T-helper 1 cell treated with Interleukin-12 subunit alpha and Interleukin-12 subunit beta and Interleukin-4 antibody, amounts not matched to agents 30 μg/mL and 1 μg/mL, for 36 hours (primary cell): ENCODE results near the gene BASP1.

Source experiments
- H3K27ac Mint-ChIP-seq: one replicate; pipeline ENCODE4 v1.8.0; 2021; ENCODE audit warnings: mild to moderate bottlenecking, mixed read lengths
- H3K27me3 Mint-ChIP-seq: one replicate; pipeline ENCODE4 v1.8.0; 2021; ENCODE audit warnings: low read depth, mixed read lengths
- H3K36me3 Mint-ChIP-seq: one replicate; pipeline ENCODE4 v1.8.0; 2021; ENCODE audit warnings: low read depth, mixed read lengths
- H3K4me1 Mint-ChIP-seq: one replicate; pipeline ENCODE4 v1.8.0; 2021; ENCODE audit warnings: low read depth, mixed read lengths
- H3K4me3 Mint-ChIP-seq: one replicate; pipeline ENCODE4 v1.8.0; 2021; ENCODE audit warnings: mild to moderate bottlenecking, moderate library complexity, mixed read lengths
- H3K9me3 Mint-ChIP-seq: one replicate; pipeline ENCODE4 v1.8.0; 2021; ENCODE audit warnings: mixed read lengths

The BASP1 gene

GRCh38 chr5:17212996-17213395, 4.4 kb upstream of the BASP1 start:
- no peak overlapping the region for H3K27ac Mint-ChIP-seq
- H3K36me3 Mint-ChIP-seq, result no peaks in the 10 kb centered on the region
- peaks cover 28% of the 10 kb centered on the region for H3K27me3 Mint-ChIP-seq
- H3K4me3 Mint-ChIP-seq, result no peak overlapping the region
- H3K9me3 Mint-ChIP-seq, result no peaks in the 10 kb centered on the region
- H3K4me1 Mint-ChIP-seq, result peaks cover 4% of the 10 kb centered on the region

GRCh38 chr5:17213938-17214337, 3.5 kb upstream of the BASP1 start:
- Mint-ChIP-seq H3K27ac (no peak overlapping the region), H3K27me3 (peaks cover 31% of the 10 kb centered on the region), H3K9me3 (no peaks in the 10 kb centered on the region), H3K36me3 (no peaks in the 10 kb centered on the region), H3K4me3 (no peak overlapping the region), H3K4me1 (peaks cover 4% of the 10 kb centered on the region)

DNA sequence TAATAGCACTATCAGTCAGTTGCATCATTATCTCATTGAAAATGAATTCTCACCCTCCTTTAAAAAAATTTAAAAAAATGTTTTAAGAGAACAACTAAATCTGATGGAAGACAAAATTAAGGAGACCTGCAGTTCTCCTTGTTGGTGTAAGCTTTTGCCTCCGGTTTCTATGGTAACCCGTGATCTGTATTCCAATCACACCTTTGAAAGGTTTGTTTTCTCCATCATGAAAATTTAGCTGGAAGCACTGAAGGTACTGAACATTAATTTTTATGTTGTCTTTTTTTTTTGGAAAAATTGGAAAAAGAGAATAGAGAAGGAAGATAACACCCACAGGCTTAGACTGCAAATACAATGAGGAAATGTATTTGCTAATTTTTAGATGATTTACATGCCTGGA, 2.5 kb upstream of the BASP1 start:
- H3K27ac Mint-ChIP-seq, result no peak overlapping the region
- H3K36me3 Mint-ChIP-seq, result no peaks in the 10 kb centered on the region
- H3K4me3 Mint-ChIP-seq, result no peak overlapping the region
- H3K27me3 Mint-ChIP-seq, result peaks cover 38% of the 10 kb centered on the region
- H3K9me3 Mint-ChIP-seq, result no peaks in the 10 kb centered on the region
- H3K4me1 Mint-ChIP-seq, result peaks cover 4% of the 10 kb centered on the region

DNA sequence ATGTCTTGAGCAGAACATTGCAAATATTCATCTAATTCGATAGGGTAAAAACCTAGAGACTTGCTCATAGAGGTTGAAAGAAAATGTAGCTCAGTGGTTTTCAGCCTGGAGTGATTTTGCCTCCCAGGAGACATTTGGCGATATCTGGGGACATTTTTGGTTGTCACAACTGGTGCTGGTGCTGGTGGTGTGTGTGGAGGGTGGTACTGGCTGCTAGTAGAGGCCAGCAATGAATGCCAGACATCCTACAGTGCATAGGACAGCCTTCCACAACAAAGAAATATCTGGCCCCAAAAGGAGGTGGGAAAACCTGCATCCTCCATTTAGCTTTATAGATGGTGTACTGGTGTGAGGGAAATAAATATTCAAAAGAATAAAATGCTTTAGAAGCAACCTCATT, 2.1 kb upstream of the BASP1 start:
- Mint-ChIP-seq H3K4me1 (peaks cover 4% of the 10 kb centered on the region), H3K36me3 (no peaks in the 10 kb centered on the region), H3K27ac (no peak overlapping the region), H3K4me3 (no peak overlapping the region), H3K9me3 (no peaks in the 10 kb centered on the region), H3K27me3 (peaks cover 42% of the 10 kb centered on the region)

- H3K4me3 Mint-ChIP-seq, result peak overlapping the region; percentile 23
- H3K27ac Mint-ChIP-seq, result no peak overlapping the region
- peaks cover 4% of the 10 kb centered on the region for H3K4me1 Mint-ChIP-seq
- H3K9me3 Mint-ChIP-seq, result no peaks in the 10 kb centered on the region
- peaks cover 42% of the 10 kb centered on the region for H3K27me3 Mint-ChIP-seq
- H3K36me3 Mint-ChIP-seq, result no peaks in the 10 kb centered on the region
These were observed 1.1 kb upstream of the BASP1 start for GRCh38 chr5:17216176-17216973.

DNA sequence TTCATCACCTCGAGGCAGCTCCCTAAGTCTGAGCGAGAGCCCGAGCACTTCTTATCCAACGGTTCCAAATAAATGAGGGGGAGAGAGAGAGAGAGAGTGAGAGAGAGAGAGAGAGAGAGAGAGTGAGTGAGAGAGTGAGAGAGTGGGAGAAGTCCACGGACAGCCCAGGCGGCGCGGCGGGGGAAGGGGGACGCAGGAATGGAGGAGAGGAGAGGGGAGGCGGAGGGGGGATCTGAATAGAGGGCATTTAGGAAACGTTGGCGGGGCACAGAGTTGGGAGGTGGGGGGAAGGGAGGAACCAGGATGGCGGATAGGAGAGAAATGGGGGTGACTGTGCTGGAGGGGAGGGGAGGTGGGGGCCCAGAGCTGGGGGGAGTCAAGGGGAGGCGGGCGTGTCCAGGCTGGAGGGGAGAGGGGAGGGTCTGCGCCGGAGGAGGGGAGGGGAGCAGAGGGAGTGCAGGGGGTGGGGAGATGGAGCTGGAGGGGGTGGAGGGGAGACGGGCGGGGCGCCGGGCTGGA, 398 bp upstream of the BASP1 start:
- Mint-ChIP-seq H3K27me3 (peaks cover 42% of the 10 kb centered on the region), H3K4me3 (peak overlapping the region; percentile 23)

GRCh38 chr5:17218353-17219005, 1.0 kb downstream of the BASP1 start:
- H3K27me3 Mint-ChIP-seq, result peaks cover 42% of the 10 kb centered on the region
- H3K27ac Mint-ChIP-seq, result no peak overlapping the region
- no peaks in the 10 kb centered on the region for H3K9me3 Mint-ChIP-seq

More for the DNA sequence above, 398 bp upstream of the BASP1 start:
- Mint-ChIP-seq H3K27ac (no peak overlapping the region), H3K36me3 (no peaks in the 10 kb centered on the region), H3K4me1 (peaks cover 4% of the 10 kb centered on the region), H3K9me3 (no peaks in the 10 kb centered on the region)

GRCh38 chr5:17219006-17219422, 1.6 kb downstream of the BASP1 start:
- no peaks in the 10 kb centered on the region for H3K9me3 Mint-ChIP-seq
- no peak overlapping the region for H3K27ac Mint-ChIP-seq
- peak overlapping the region; percentile 46 for H3K4me3 Mint-ChIP-seq
- H3K4me1 Mint-ChIP-seq, result peaks cover 4% of the 10 kb centered on the region
- H3K27me3 Mint-ChIP-seq, result peaks cover 42% of the 10 kb centered on the region
- no peaks in the 10 kb centered on the region for H3K36me3 Mint-ChIP-seq

More at GRCh38 chr5:17218353-17219005, 1.0 kb downstream of the BASP1 start:
- Mint-ChIP-seq H3K36me3 (no peaks in the 10 kb centered on the region), H3K4me1 (peaks cover 4% of the 10 kb centered on the region), H3K4me3 (peak overlapping the region; percentile 46)

DNA sequence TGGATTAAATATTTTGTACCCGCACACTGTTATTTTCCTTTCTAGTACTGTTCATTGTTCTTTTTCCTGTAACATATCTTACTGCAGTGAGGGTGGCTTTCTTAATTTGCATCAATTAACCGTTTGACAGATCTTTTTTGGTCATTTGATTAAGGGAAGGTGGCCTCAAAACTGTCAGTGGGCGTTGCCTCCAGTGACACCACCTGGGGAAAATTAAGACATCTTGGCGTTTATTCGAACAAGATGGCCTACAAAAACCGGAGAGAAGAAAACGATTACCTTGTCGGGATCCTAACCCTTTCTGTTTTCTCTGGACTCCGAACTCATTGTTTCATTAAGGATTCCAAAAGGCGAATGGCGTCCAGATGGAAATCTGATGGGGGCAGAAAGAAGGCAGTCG, 2.0 kb downstream of the BASP1 start:
- Mint-ChIP-seq H3K27me3 (peaks cover 42% of the 10 kb centered on the region), H3K27ac (no peak overlapping the region), H3K9me3 (no peaks in the 10 kb centered on the region), H3K4me1 (peaks cover 4% of the 10 kb centered on the region), H3K4me3 (no peak overlapping the region), H3K36me3 (no peaks in the 10 kb centered on the region)

DNA sequence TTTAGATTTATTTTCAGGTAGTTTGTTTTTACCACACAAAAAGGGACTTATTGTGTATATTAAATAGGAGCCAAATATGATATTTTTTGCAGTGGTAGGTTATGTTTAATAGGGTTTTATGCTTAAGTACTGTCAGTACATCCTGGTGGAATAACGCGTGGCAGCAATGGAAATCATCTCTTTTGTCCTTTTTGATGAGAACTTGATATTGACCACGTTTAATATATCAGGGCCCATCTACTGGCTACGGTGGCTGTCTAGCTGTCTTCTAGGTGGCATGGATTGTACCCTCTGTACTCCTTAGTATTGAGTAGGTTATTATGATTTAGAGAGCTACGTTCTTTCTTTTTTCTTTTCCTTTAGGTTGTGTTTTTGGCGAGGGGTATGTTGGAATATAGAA, 2.6 kb downstream of the BASP1 start:
- H3K4me3 Mint-ChIP-seq, result no peak overlapping the region
- H3K27me3 Mint-ChIP-seq, result peaks cover 39% of the 10 kb centered on the region
- H3K4me1 Mint-ChIP-seq, result peaks cover 4% of the 10 kb centered on the region
- H3K9me3 Mint-ChIP-seq, result no peaks in the 10 kb centered on the region
- H3K27ac Mint-ChIP-seq, result no peak overlapping the region
- H3K36me3 Mint-ChIP-seq, result no peaks in the 10 kb centered on the region

DNA sequence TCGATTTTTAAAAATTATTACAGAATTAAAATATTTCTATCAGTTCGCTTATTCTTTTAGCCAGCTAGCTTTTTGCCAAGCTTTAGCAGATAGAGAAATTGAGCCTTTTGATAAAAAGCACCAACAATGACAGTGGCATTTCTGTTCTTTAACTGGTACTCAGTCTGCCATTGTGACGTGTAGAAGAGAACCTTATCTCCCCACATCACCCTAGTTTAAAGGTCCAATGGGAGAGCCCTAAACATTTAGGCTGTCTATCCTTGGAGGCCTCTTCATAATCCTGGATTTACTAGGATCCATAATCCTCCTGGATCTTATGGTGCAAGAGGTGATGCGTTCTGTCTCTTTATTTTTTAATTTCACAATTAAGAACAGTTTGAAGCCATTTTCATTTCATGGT, 3.0 kb downstream of the BASP1 start:
- H3K27ac Mint-ChIP-seq, result no peak overlapping the region
- peaks cover 4% of the 10 kb centered on the region for H3K4me1 Mint-ChIP-seq
- H3K9me3 Mint-ChIP-seq, result no peaks in the 10 kb centered on the region
- H3K36me3 Mint-ChIP-seq, result no peaks in the 10 kb centered on the region
- H3K27me3 Mint-ChIP-seq, result peaks cover 34% of the 10 kb centered on the region
- H3K4me3 Mint-ChIP-seq, result no peak overlapping the region

GRCh38 chr5:17221843-17222636, 4.6 kb downstream of the BASP1 start:
- no peaks in the 10 kb centered on the region for H3K4me1 Mint-ChIP-seq
- no peaks in the 10 kb centered on the region for H3K36me3 Mint-ChIP-seq
- H3K9me3 Mint-ChIP-seq, result no peaks in the 10 kb centered on the region
- no peak overlapping the region for H3K4me3 Mint-ChIP-seq
- H3K27ac Mint-ChIP-seq, result no peak overlapping the region
- H3K27me3 Mint-ChIP-seq, result peaks cover 18% of the 10 kb centered on the region

GRCh38 chr5:17222664-17223063, 5.2 kb downstream of the BASP1 start:
- H3K27me3 Mint-ChIP-seq, result peaks cover 18% of the 10 kb centered on the region
- H3K4me1 Mint-ChIP-seq, result no peaks in the 10 kb centered on the region
- no peak overlapping the region for H3K27ac Mint-ChIP-seq
- H3K36me3 Mint-ChIP-seq, result no peaks in the 10 kb centered on the region
- no peak overlapping the region for H3K4me3 Mint-ChIP-seq
- H3K9me3 Mint-ChIP-seq, result no peaks in the 10 kb centered on the region

DNA sequence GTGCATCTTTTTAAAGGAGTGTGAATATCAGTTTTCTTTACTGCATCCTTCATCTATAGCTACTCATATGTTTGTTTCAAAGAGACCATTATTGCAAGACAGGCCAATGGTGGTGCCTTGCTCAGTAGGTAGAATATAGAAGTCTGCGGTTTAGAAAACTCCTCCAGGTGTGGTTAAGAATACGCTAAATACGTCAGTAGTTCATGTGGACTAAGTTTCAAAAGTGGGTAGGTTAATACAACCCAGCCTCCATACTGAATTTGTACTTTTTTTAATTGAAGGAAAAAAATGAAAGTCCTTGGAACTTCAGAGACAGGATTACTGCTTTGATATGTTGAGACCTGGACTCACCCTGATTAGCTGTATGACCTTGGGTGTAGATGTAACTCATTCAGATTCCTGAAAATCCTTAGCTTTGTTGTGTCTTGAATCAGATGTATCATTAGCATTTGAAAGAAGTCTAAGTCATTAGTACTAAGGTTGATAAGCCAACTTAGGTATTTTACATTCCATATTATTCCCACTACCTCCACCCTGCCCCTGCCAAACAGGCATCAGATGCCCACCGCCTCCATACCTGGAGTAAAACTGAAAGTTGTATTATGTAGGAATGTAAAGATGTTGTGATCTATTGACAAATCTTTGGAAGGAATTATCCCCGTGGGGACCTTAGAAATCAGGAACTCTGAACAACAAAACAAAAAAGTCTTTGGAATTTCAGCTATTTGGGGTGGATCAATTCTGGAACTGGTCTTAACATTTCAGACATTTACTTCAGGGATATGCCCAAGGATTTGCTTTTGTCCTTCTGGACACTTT, 6.1 kb downstream of the BASP1 start:
- H3K4me1 Mint-ChIP-seq, result no peaks in the 10 kb centered on the region
- H3K9me3 Mint-ChIP-seq, result no peaks in the 10 kb centered on the region
- peaks cover 17% of the 10 kb centered on the region for H3K27me3 Mint-ChIP-seq
- no peak overlapping the region for H3K27ac Mint-ChIP-seq
- H3K36me3 Mint-ChIP-seq, result no peaks in the 10 kb centered on the region
- H3K4me3 Mint-ChIP-seq, result no peak overlapping the region
